T-helper 17 cell (primary cell): ENCODE measurements around the gene SYNE3. TPM values are rescaled to one million over a fixed set of nuclear protein-coding genes. Genes with fewer than 3 reads are reported as not detected.
"Not testable (repeated sequence)": the region's sequence is repeated elsewhere in the genome, so short reads cannot be mapped to it uniquely, and the experiment has no call there.

Experiments
- ATAC-seq: fragments of 150-1000 bp; cut with Tn5 transposase; 2 replicates; pipeline ENCODE4 v1.10.0; 2021; ENCODE audit warnings: mild to moderate bottlenecking, moderate library complexity
- DNase-seq, 3 donors: peaks; one replicate each; pipeline versions ENCODE4 v3.0.0 to v3.0.0-alpha.2; 2020 to 2021
- H3K9me3 ChIP-seq: one replicate; pipeline ENCODE4 v1.7.0; 2013; ENCODE audit warnings: low read length, mild to moderate bottlenecking; ENCODE audit not compliant: control insufficient read depth, poor library complexity, severe bottlenecking
- H3K27ac Mint-ChIP-seq: one replicate; pipeline ENCODE4 v1.8.0; 2022; ENCODE audit warnings: mild to moderate bottlenecking, moderate library complexity, mixed read lengths
- H3K27me3 Mint-ChIP-seq: one replicate; pipeline ENCODE4 v1.8.0; 2022; ENCODE audit warnings: mixed read lengths
- H3K36me3 Mint-ChIP-seq: one replicate; pipeline ENCODE4 v1.8.0; 2022; ENCODE audit warnings: low read depth, mixed read lengths
- H3K4me1 Mint-ChIP-seq: one replicate; pipeline ENCODE4 v1.8.0; 2022; ENCODE audit warnings: mild to moderate bottlenecking, mixed read lengths
- H3K4me3 Mint-ChIP-seq: one replicate; pipeline ENCODE4 v1.8.0; 2022; ENCODE audit warnings: mild to moderate bottlenecking, moderate library complexity, mixed read lengths
- total RNA-seq, 4 donors: library from RNA in 2 of 4; stranded (reverse) in 2 of 4; gene quantifications; one replicate each; pipeline ENCODE4 v1.2.3 and lab custom pipeline; 2022 to 2026

SYNE3 gene
- total RNA-seq, 2 donors from 2014 or later, result 59.6 to 64.8 TPM

DNA sequence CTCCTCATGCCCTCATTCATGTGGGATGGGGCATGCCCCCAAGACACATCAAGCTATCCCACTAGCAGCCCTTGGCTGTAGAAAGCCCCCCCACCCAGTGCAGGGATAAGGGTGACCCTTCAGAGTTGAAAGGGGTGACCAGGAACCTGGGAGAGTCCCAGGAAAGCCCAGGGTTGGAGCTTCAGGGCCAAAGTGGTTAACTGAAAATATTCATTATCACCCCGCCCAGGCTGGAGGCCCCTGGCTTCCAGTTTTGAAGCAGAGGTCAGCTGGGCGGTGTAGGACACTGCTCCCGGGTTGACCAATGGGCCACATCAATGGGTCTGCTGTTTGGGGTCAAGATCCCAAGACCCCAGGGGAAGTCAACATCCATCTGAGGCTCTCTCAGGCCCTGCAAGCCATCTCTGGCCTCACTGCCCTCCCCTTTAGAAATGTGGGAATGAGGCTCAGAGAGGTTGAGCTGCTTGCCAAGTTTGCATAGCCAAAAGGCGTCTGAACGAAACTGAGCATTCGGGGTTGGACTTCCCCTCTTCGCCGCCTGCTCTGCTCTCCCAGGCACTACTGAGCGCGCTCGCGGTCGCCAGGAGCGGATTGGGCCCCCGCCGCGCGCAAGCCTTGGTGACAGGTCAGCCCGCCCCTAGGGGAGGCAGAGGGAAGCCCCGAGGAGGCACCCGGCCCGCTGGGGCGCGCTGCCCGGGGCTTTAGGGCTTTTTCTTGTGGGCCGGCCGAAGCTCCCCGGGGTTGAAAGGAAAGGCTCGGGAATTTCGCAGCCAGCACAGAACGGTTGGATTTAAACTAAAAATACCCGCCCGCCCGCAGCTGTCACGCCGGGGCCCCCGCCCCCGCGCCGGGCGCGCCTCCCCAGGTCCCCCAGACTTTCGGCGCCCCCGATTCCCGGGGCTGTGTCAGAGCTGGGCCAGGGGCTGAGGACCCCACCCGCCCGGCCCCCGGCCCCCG is 576 bp downstream of the SYNE3 start:
- H3K9me3 ChIP-seq, result no peaks in the 10 kb centered on the region
- DNase-seq, result peak; percentile 81 to 84 (median 84)
- Mint-ChIP-seq H3K27ac (peak overlapping the region; percentile 93), H3K27me3 (no peaks in the 10 kb centered on the region), H3K4me1 (peaks cover 52% of the 10 kb centered on the region), H3K36me3 (peaks cover 2% of the 10 kb centered on the region), H3K4me3 (peak overlapping the region; percentile 94)
- ATAC-seq, result peak; percentile 92

DNA sequence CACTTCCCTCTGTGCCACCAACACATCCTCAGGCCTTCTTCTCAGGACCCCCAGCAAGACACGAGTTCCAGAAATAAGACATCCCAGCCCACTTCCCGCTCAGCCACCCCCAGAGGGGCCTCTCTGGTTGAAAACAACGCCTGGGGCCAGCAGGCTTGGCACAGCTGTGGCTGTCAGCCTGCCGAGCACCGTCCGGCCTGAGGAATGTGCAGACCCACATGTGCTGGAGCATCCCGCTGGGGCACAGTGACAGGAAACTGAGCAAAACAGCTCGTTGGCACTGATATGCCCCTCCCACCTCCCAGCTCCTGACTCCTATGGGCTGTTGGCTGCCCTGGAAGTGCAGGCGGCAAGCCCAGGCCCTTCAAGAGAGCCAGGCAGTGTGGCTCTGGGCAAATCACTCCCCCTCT is 1.4 kb downstream of the SYNE3 start:
- Mint-ChIP-seq H3K27me3 (no peaks in the 10 kb centered on the region), H3K27ac (peak overlapping the region; percentile 93), H3K4me3 (peak overlapping the region; percentile 94), H3K36me3 (peaks cover 4% of the 10 kb centered on the region), H3K4me1 (peaks cover 51% of the 10 kb centered on the region)
- DNase-seq, result no peak
- no peak for ATAC-seq
- H3K9me3 ChIP-seq, result no peaks in the 10 kb centered on the region

DNA sequence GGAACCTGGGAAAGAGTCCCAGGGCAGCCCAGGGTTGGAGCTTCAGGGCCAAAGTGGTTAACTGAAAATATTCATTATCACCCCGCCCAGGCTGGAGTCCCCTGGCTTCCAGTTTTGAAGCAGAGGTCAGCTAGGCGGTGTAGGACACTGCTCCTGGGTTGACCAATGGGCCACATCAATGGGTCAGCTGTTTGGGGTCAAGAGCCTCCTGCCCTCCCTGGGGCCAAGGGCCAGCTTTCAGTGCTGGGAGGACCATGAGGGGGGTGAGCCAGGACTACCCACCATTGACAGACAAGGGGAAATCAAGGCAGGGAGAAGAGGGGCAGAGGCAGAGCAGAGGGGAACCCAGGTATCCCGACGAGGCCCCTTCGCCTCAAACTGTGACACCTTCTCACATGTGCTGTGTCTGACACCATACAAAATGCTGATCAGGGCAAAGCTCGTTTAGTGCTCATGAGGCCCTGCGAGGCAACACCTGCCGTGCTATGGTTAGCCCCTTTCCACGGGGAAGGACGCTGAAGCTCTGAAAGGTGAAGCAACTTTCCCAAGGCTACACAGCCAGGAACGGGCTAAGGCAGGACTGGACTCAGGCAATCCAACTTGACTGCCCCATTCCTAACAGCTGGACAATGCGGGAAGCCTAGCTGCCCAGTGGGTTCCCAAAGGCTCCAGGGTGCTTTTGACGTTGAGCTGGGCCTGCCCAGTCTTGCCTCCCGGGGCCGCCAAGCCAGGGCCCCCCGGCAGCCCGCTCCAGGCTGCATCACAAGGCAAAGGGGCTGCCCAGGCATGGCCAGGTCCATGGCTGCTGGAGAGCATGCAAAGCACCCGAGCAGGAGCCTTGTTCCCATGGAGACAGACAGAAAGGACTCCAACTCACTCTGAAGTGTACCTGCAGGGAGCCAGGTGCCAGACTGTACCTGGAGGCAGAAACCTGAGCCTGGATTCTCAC is 2.0 kb downstream of the SYNE3 start:
- peak overlapping the region; percentile 94 for H3K4me3 Mint-ChIP-seq
- H3K4me1 Mint-ChIP-seq, result peaks cover 50% of the 10 kb centered on the region
- H3K27ac Mint-ChIP-seq, result peak overlapping the region; percentile 93
- no peak for DNase-seq
- ATAC-seq, result no peak
- H3K36me3 Mint-ChIP-seq, result peaks cover 6% of the 10 kb centered on the region
- H3K9me3 ChIP-seq, result no peaks in the 10 kb centered on the region
- no peaks in the 10 kb centered on the region for H3K27me3 Mint-ChIP-seq

DNA sequence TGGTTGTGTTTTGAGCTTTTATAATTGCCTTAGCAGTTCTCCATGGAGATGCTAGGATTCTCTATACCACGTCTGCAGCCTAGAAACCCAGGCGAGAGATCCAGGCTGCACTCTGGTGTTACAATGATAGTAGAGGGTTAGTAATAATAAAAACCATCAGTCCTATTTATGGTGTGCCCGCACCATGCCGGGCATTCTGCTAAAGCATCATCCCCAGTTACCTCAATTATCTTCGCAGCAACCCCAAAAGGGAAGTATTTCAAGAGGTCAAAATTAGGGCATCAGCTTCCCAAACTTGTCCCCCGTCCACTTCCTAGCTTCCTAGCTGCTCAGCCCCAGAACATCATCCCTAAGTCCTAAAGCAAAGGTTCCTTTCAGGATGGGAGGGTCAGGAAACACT is 3.2 kb downstream of the SYNE3 start:
- Mint-ChIP-seq H3K27me3 (no peaks in the 10 kb centered on the region), H3K4me3 (peak overlapping the region; percentile 70), H3K36me3 (peaks cover 6% of the 10 kb centered on the region), H3K4me1 (peaks cover 46% of the 10 kb centered on the region), H3K27ac (peak overlapping the region; percentile 69)
- H3K9me3 ChIP-seq, result no peaks in the 10 kb centered on the region
- no peak for ATAC-seq
- DNase-seq, result no peak

DNA sequence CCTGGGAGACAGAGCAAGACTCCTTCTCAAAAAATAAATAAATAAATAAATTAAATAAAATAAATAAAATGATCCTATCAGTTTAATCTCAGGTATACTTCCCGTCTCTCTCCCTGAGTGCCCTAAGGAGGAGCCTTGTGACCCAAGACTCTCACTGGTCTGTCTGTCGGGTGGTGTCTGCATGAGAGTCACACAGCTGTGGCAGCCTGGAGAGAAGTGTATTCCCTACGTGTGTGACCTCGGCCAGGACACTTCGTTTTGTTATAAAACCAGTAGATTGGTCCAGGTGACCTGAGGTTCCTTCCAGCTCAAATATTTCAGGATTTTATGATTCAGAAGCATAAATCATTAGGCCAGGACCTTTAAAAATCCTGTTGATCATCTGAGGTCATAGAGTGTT is 4.8 kb downstream of the SYNE3 start:
- DNase-seq (no peak), ATAC-seq (no peak)
- Mint-ChIP-seq H3K4me1 (peaks cover 44% of the 10 kb centered on the region), H3K27me3 (no peaks in the 10 kb centered on the region), H3K36me3 (peaks cover 6% of the 10 kb centered on the region), H3K4me3 (peak overlapping the region; percentile 28), H3K27ac (peak overlapping the region; percentile 24)
- H3K9me3 ChIP-seq, result no peaks in the 10 kb centered on the region

DNA sequence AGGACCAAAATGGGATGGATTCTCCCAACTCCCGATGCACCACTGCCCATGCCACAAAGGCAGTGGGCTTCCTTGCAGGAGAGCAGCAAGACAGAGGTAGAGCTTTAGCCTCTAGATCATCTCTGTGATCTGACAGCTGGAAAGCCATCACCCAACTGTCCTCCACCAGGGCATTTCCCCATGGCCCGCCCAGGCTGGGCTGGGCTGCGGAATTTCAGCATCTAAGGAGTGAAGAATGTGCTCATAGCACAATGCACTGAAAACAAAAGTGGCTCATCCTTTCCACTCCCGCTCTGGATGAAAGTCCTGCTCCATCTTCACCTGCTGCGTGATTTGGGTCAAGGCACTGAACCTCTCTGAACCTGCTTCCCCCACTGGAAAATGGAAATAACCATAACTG is 5.6 kb downstream of the SYNE3 start:
- no peaks in the 10 kb centered on the region for H3K27me3 Mint-ChIP-seq
- no peak for ATAC-seq
- peaks cover 50% of the 10 kb centered on the region for H3K4me1 Mint-ChIP-seq
- peak overlapping the region; percentile 87 for H3K27ac Mint-ChIP-seq
- no peak for DNase-seq
- no peak overlapping the region for H3K4me3 Mint-ChIP-seq
- H3K36me3 Mint-ChIP-seq, result peaks cover 6% of the 10 kb centered on the region
- H3K9me3 ChIP-seq, result no peaks in the 10 kb centered on the region

DNA sequence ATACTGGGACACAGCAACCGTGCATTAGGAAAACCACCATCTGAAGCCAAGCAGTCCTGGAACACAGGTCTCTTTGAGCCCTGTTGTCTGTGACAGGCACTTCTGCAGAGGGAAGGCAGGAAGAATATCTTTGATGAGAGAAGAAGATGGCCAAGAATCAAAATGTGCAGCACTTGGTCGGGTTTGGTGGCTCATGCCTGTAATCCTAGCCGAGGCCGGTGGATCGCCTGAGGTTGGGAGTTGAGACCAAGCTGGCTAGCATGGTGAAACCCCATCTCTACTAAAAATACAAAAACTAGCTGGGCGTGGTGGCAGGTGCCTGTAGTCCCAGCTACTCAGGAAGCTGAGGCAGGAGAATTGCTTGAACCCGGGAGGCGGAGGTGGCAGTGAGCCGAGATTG is 6.1 kb downstream of the SYNE3 start:
- not testable (repeated sequence) for ATAC-seq, DNase-seq, H3K27me3 Mint-ChIP-seq, H3K36me3 Mint-ChIP-seq, H3K4me3 Mint-ChIP-seq, H3K9me3 ChIP-seq
- H3K4me1 Mint-ChIP-seq, result peaks cover 53% of the 10 kb centered on the region
- H3K27ac Mint-ChIP-seq, result peak overlapping the region; percentile 87

DNA sequence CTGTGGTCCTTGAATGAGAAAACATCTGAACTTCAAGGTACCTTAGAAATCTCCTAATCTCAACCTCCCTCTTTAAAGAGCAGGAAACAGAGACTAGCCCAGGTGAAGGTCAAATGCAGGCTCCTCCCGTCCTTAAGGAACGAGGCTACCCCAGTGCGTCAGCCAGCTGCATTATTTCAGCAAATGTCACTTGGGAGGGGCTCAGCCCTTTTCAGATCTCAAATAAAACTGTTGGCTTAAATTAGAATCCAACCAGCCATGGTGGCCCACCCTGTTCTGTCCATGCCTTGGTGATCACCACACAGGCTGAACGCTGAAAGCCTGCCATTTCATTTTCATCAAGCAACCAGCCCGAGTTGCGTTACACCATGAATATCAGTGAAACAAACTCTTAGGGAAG is 7.0 kb downstream of the SYNE3 start:
- DNase-seq, result no peak
- peaks cover 6% of the 10 kb centered on the region for H3K36me3 Mint-ChIP-seq
- H3K4me3 Mint-ChIP-seq, result peak overlapping the region; percentile 55
- no peaks in the 10 kb centered on the region for H3K27me3 Mint-ChIP-seq
- peak overlapping the region; percentile 87 for H3K27ac Mint-ChIP-seq
- H3K4me1 Mint-ChIP-seq, result peaks cover 57% of the 10 kb centered on the region
- H3K9me3 ChIP-seq, result no peaks in the 10 kb centered on the region
- ATAC-seq, result no peak

DNA sequence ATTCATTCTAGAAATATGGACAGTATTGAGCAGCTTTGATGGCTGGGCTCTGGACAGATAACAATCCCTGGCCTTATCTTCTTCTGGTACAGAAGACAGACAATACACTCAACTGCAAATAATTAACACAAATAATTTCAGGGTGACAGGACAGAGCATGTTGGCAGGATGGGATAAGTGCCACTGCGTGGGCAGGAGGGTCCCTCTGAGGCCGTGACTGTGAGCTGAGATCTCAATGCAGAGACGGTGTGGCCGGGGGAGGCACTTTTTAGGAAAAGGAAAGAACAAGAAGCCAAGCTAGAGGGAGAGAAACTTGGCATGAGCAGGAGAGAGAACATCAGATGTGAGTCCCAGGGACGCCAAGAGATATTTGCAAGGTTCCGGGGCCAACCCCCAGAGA is 8.1 kb downstream of the SYNE3 start:
- no peak for ATAC-seq
- Mint-ChIP-seq H3K4me3 (peak overlapping the region; percentile 19), H3K4me1 (peaks cover 62% of the 10 kb centered on the region), H3K36me3 (peaks cover 6% of the 10 kb centered on the region), H3K27ac (peak overlapping the region; percentile 87), H3K27me3 (no peaks in the 10 kb centered on the region)
- no peak for DNase-seq
- H3K9me3 ChIP-seq, result no peaks in the 10 kb centered on the region

DNA sequence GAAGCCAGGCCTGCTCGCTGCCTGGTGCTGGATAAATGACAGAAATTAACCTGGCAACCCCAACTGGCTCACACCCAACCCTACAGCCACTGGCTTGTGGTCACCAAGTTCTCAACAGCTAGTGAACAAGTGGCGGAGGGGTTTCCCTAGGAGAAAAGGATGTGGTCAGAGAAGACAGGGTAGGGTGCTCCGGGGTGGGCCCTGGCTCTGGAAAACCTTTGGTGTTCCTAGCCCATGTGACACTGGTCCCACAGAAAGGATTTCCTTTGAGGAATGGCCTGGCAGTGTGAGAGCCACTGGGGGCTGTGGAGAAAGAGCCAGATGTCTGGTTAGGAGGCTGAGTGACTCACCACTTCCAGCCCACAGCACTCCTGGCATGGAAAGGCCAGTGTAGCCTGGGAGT is 8.7 kb downstream of the SYNE3 start:
- peak; percentile 69 for ATAC-seq
- H3K36me3 Mint-ChIP-seq, result peaks cover 4% of the 10 kb centered on the region
- H3K27ac Mint-ChIP-seq, result peak overlapping the region; percentile 87
- no peak overlapping the region for H3K4me3 Mint-ChIP-seq
- DNase-seq, result no peak
- no peaks in the 10 kb centered on the region for H3K27me3 Mint-ChIP-seq
- peaks cover 55% of the 10 kb centered on the region for H3K4me1 Mint-ChIP-seq
- H3K9me3 ChIP-seq, result no peaks in the 10 kb centered on the region

DNA sequence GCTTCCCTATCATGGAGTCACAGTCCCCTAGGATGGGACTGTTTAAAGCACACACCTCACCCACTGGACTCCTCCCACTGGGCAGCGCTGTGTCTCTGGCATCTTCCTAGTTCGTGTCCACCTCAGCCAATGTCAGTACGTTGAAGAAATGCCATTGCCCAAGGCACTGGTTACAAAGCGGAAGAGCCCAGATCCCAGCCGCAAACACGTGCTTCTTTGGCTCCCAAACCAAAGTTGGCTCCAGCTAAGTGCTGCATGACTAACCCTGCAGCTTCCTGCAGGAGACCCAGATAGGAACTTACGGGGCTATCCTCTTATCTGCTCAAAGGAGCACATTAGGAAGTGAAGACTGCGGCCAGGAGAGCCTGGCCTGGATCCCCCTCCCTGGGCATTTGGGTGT is 9.3 kb downstream of the SYNE3 start:
- Mint-ChIP-seq H3K27me3 (no peaks in the 10 kb centered on the region), H3K27ac (peak overlapping the region; percentile 87), H3K4me3 (peak overlapping the region; percentile 21), H3K36me3 (peaks cover 4% of the 10 kb centered on the region), H3K4me1 (peaks cover 59% of the 10 kb centered on the region)
- DNase-seq (no peak), ATAC-seq (no peak)
- H3K9me3 ChIP-seq, result no peaks in the 10 kb centered on the region

DNA sequence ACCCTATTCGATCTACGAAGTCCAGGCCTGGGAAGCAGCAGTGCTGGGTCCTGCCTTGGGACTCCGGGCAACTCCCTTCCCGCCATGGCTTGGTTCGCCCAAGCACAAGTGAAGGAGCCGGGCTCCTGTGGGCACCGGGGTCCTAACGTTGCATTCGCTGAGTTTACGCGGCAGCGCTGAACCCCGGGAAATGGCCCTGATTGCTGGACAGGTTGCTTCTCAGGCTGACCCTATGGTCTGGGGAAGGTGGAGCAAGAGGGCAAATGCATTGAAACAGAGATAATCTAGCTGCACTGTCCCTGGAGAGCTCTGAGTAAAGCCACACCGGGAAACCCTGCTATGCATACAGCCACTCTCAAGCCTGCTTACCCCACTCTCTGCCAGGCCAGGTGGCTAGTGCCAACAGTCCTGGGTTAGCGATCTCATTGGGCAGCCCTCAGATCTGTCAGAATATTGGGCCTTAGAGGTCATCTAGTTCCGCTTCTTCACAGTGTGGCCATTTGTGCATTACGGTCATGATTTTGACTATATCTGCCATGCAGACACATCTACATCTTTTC is 11.3 kb downstream of the SYNE3 start:
- no peaks in the 10 kb centered on the region for H3K9me3 ChIP-seq
- Mint-ChIP-seq H3K36me3 (peaks cover 11% of the 10 kb centered on the region), H3K4me3 (peak overlapping the region; percentile 55), H3K27me3 (no peaks in the 10 kb centered on the region), H3K27ac (peak overlapping the region; percentile 87), H3K4me1 (peaks cover 66% of the 10 kb centered on the region)
- ATAC-seq, result no peak
- no peak for DNase-seq
